ACHN (cell line): ENCODE measurements around the gene DCBLD2.
A peak's percentile ranks its signal among the peaks of the same experiment; 100 is the strongest.
"Not testable (repeated sequence)": the region's sequence is repeated elsewhere in the genome, so short reads cannot be mapped to it uniquely, and the experiment has no call there.

Experiments used
- DNase-seq: peaks from one replicate; pipeline ENCODE4 v3.0.0-alpha.2; 2015
- in situ Hi-C: cut with HindIII; loops from 2 replicates; pipeline ENCODE4 v1.10.0; 2017; ENCODE audit warnings: low sequenced_read_pairs, low pct_ligation_motif_present, low pct_unique_long_range_greater_than_20kb

The DCBLD2 gene

DNA sequence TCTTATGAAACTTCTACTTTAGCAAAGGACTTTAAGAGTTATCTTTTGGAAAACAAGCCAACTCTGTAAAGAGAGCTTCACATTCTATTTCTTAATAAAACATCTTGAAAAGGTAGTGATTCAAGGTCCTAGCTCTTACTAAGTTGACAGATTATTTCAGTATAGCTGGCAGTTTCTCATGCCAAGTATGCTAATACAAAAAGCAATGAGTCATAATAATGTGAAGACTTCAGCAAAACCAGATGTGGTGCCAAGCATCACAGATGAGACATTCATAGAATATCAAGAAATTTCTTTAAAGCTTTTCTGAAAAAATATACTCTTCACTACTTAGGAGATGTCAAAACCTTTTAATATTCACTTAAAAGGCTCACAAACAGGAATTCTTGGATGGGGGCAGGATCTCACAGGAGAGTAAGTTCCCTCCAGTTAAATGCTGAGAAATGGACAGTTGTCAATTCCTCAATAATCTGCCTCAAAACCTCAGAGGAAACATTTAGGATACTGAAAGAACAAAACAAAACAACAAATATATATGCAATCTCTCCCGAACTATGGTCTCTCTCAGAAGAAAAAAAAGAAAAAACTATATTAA lies 45.6 kb downstream of the DCBLD2 start:
- DNase-seq = peak; percentile 45

DNA sequence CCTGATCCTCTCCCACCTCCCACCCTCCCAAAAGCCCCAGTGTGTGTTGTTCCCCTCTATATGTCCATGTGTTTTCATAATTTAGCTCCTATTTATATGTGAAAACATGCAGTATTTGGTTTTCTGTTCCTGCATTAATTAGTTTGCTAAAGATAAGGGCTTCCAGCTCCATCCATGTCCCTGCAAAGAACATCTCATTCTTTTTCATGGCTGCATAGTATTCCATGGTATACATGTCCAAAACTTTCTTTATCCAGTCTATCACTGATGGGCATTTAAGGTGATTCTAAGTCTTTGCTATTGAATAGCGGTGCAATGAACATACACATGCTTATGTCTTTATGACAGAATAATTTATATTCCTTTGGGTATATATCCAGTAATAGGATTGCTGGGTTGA lies 53.4 kb downstream of the DCBLD2 start:
- DNase-seq = no peak
- in situ Hi-C loops = no loop called here

More for the DNA sequence above, 45.6 kb downstream of the DCBLD2 start:
- in situ Hi-C loops = no loop called here

DNA sequence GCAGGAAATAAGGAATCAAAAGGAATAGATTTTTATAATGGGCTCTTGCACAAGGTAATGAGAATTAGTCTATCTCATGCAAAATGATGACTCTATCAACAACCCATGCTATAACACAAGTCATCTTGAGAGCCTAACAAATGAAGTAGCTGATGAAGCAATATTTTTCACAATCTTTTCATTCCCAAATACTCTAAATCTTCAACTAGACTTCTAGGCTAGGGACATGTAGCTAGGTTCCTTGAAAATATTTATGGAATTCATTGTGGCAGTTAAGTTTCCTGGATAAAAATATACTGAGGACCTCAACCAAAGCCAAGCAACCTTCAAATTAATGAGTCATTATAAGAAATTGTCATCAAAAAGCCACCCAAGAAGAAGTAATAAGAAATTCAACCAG lies 55.4 kb downstream of the DCBLD2 start:
- in situ Hi-C loops = no loop called here
- no peak for DNase-seq

DNA sequence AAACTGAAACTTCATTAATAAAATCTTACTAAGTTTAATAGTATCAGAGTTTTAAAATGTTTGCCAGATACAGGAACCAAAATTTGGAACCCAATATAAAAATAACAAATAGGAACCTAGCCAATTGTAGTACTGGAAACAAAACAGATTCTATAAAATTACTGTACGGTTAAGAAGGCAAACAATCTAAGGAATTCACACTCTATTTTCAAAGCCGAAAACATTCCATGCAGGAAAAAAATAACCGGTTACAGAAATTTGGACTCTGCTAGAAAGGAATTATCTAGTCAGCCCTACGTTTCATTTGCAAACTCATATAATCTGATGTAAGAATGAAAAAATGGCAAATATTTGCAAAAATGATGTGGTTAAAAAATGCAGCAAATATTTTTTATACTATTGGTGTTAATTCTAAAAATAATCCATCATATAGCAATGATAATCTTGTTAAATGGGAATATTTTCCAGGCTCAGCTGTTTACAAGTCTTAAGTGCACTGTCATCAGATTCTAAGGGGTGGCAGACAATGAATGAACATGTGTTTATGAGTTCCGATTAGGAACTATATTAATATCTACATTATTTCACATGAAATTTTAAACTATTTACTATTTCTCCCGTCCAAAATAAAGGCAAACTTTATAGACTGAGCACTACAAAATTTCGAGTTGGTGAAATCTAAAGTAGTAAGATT lies 58.1 kb downstream of the DCBLD2 start:
- in situ Hi-C loops = no loop called here
- DNase-seq = no peak

DNA sequence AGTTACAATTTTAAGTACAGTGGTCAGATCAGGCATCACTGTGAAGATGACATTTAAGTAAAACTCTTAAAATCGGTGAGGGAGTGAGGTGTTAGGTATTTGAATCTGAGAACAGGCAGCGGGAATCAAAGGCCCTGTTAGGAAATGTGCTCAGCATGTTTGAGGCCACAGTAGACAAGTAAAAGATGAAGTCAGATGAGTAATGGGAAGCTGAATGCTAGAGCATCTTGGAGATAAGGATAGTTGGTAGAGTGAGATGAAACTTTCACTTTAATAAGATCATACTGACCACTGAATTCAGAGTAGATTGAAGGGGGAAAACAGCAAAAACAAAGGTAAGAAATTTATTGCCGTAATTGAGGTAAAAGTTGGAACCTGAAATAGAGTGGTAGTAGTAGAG lies 61.6 kb downstream of the DCBLD2 start:
- in situ Hi-C loops = no loop called here
- no peak for DNase-seq

DNA sequence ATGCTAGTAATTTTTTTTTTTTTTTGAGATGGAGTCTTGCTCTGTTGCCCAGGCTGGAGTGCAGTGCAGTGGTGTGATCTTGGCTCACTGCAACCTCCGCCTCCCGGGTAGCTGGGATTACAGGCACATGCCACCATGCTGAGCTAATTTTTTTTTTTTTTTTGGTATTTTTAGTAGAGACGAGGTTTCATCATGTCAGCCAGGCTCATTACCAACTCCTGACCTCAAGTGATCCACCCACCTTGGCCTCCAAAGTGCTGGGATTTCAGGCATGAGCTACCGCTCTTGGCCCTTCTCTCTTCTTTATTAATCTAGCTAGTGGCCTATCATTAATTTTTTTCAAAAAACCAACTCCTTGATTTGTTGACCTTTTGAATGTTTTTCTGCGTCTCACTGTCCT lies 70.4 kb downstream of the DCBLD2 start:
- in situ Hi-C loops, DNase-seq: not testable (repeated sequence)

DNA sequence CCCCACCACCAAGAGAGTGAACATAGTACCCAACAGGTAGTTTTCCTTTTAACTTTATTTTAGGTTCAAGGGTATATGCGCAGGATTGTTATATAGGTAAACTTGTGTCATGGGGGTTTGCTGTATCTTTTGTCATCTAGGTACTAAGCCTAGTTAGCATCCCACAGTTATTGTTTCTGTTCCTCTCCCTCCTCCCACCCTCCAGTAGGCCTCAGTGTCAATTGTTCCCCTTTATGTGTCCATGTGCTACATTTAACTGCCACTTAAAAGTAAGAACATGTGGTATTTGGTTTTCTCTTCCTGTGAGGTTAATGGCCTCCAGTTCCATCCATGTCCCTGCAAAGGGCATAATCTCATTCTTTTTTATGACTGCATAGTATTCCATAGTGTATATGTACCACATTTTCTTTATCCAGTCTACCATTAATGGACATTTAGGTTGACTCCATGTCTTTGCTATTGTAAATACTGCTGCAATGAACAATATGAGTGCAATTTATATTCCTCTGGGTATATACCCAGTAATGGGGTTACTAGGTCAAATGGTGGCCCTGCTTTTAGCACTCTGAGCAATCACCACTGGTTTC lies 72.2 kb downstream of the DCBLD2 start:
- no peak for DNase-seq
- in situ Hi-C loops = no loop called here

DNA sequence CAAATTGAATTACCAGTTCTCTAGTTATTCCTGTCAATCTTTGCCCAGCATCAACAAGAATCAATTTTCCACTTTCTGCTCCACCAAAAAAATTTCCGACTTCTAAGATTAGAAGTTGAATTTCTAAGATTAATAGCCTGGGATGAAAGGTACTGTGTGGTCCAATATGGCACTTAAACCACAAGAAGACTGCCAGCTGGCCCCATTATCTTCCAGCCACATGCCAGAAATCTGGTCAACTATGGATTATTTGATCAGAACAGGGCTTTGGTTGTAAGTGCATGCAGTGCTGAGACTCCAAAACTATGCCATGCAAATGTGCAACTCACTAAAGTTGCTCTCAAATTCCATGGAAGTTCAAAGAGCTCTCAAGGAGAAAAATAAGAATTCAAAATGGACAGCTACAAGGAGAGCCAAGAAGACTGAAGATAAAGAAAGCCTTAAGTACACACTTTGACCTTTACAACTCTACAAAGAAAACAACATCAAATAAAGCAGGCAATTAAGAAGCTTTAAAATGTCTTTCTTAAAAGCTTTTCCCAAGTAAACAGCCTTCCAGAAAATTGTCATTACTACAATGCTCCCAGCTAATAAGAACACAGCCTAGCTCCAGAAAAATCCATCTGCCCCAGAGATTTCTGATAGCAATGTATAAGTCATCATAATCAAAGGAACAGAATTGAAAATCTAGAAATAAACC lies 74.1 kb downstream of the DCBLD2 start:
- no peak for DNase-seq
- in situ Hi-C loops = no loop called here

DNA sequence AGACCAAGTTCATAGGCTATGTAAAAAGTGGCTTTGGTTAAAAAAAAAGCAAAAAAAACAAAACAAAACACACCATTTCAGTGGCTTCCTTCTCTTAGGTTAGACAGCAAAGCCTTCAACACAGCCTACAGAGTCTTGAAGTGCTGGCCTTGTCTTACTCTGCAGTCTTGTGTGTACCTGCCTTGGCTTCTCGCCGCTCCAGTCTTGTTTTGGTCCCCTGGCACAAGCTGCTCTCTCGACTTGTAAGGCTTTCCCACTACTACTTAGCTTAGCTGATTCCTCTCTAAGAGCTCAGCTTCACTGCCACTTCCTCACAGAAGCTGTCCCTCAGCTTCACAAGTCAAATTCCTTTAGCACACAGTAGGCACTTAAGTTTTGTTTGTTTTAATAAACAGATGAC lies 75.4 kb downstream of the DCBLD2 start:
- in situ Hi-C loops = no loop called here
- no peak for DNase-seq

DNA sequence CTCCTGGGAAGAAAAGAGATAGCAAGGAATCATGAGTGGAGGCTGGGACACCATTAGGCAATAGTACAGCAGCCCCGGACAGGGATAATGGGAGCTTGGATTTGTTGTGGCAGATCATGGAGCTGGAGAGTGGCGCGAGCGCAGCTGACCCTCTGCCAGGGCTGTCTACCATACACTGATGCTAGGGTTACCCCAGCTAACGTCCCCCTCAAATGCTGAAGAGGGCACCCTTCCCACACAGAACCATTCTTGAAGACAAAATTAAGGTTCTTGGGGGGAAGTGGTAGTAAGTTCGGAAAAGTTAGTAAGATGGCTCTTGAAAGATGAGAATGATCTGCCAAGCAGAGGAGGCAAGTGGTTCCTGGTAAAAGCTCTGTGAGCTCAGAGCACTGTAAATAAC lies 77.2 kb downstream of the DCBLD2 start:
- in situ Hi-C loops = no loop called here
- DNase-seq = no peak

DNA sequence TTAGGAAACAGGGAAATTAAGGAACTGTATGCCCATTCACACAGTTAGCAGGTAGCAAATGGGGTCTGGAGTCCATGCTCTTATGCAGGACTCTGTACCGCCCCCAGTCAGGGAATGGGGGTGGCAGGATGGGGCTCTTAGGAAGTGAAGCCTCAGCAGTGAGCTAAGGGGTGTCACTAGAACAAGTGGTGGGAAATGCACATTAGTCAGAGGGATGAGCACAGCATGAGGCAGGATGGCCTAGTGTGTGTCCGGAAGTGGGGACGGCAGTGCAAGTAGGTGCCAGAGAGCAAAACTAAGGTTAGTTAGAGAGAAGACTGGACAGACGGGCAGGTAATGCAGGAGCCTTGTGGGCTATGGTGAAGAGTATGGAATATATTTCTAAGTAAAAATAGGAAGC lies 77.7 kb downstream of the DCBLD2 start:
- in situ Hi-C loops = no loop called here
- no peak for DNase-seq

DNA sequence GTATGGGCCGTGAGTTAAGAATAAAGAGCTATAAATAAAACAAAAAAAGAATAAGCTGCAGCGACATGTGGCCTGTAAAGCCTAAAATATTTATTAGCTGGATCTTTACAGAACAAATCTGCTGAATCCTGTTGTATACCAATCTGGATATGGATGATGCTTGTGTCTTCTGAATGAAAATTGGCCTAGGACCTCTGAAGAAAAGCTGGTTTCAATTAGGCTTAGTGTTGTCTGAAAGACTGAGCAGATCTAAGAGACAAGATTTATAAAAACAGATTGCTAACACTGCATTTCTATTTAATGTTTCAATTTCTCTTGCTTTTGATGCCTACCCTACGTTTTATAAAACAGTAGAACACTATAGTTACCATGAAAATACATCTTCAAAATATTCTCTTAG lies 80.4 kb downstream of the DCBLD2 start:
- in situ Hi-C loops = no loop called here

DNA sequence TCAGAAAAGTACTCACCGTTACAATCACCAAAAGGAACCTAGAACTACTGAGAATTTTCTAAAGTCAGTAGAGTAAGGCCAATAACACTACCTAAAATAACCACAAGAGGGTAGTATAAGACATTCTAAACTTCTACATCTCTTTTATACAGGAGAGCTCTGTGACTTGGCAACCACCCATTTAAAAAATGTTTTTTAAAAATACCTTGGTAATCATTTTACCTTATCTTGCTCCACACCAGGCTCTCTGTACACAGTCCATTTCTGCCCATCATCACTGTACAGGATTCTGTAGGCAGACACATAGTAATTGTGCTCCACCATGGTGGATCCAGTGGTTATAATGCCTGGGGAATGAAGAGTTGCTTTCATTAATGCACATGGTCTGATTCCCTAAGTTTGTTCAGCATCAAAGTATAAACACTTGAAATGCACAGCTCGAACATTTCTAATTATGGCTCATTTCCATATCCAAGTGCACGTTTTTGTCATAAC lies 83.9 kb downstream of the DCBLD2 start:
- peak; percentile 68 for DNase-seq
- in situ Hi-C loops = no loop called here

More for the DNA sequence above, 80.4 kb downstream of the DCBLD2 start:
- DNase-seq = no peak

DNA sequence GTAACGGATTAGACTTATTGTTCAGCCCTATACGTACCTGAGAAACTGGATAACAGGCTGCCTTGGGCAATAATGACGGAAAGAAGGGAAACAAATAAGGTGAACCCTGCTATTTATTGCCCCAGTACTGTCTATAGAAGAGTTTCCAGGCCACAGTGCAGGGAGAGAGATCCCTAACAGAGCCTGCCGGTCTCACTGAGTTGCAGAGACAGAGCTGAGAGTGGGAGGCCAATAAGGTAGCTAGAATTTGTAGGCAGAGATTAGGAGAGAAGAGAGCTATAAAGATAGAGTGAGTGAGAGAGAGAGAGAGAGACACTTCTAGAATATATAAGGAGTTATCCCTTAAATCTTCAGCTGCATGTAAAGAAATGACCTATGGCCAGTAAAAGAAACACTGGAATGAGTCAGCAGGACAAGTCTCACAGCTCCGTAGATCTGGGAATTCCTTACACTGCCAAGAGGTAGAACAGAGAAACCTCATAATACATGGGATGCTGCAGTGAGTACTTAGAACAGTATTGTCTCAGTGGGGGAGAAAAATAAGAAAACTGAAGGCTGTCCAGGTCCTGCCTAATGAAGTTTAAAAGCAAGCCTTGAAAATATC lies 86.6 kb downstream of the DCBLD2 start:
- in situ Hi-C loops = no loop called here
- no peak for DNase-seq

DNA sequence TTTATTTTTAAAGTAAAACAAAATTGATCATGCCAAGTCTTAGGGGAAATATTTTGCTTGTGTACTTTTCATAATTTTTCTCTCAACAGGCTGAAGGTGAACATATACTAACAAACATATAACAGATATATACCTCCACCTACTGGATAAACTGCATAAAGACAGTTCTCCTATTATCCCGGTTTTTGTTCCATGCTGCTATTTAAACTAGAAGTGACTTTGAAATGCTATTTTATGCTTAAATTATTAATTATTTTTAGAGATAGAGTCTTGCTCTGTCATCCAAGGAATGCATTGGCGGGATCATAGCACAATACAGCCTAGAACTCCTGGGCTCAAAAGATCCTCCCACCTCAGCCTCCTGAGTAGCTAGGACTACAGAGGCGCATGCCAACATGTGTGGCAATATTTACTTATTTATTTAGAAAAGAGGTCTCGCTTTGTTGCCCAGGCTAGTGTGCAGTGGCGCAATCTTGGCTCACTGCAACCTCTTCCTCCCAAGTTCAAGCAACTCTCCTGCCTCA lies 88.6 kb downstream of the DCBLD2 start:
- in situ Hi-C loops = no loop called here
- DNase-seq = peak; percentile 31

DNA sequence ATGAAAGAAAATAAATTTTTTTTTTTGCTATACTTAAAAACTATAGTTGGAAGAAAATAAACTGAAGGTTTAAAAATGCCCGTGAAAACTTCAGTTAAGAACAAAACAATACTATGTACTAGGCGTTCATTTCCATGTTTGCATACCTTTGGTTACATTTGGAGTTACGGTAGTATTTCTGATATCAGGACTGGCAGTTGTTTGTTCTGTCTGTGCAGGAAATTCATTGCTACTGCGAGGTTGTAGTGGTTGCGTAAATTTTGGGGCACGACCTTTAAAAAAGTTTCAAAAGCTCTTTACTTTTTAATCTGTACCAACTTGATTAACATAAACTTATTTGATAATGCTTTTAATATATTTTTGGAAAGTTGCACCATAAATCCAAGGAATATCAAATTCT lies 90.4 kb downstream of the DCBLD2 start:
- in situ Hi-C loops = no loop called here
- no peak for DNase-seq

DNA sequence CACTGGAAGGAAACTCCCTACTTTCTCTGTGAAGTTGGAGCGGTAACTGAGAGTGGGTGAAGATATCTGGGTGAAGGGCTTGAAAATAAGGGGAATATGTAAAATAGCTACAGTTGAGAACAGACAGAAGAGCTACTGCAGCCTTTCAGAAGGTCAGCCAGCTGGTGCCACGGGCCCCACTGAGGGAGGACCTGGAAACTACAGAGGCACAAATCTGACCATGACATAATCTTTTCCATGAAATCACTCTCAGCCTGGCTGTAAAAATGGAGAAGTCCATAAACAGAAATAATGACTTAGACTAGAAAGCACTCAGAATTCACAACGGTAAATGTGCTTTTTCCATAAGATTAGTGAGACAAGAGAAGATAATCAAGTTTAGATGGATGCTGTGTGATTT lies 91.9 kb downstream of the DCBLD2 start:
- in situ Hi-C loops = no loop called here
- no peak for DNase-seq

DNA sequence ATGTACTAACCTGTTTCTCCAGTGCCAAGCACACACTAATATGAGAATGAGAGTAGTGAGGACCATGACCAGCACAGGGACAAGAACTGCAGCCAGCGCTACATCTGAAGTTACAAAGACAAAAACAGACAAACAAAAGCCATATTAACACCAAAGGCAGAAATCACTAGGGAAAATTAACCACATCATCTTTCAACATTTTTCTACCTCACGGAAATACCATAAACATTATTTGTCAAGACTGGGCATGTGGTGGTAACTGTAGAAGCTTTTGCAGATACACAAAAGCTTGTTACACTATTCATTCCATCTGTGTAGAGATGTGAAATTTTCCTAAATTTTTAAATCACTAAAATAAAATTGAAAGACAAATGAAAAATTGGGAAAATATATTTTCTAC lies 93.4 kb downstream of the DCBLD2 start:
- in situ Hi-C loops = no loop called here
- DNase-seq = no peak

DNA sequence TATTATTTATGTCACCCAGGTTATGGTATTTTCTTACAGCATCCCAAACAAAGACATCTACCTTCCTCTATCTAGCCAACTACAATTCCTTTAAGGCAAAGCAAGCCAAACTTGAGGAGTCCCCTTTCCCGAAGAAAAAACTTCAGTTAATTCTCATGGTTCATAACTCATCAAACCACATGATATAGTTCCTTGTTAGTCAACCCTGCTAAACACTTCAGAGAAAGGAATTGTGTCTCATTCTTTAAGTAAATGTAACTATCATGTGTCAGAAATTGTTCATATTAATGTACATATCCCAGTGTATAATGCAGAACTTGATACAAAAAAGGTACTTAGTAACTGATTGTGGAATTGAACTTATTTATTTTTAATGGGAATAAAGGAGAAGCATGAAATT lies 93.9 kb downstream of the DCBLD2 start:
- in situ Hi-C loops = no loop called here
- no peak for DNase-seq
